Endothelial cell of umbilical vein (primary cell): ENCODE data around the gene PEX3.

Experiments
- CTCF ChIP-seq, 2 donors: IDR thresholded peaks; 1 replicate in 1 of 2; 2 replicates in 1 of 2; pipeline ENCODE4 v1.5.1; 2011; ENCODE audit warnings: low read length in 2 of 2, mild to moderate bottlenecking in 2 of 2, moderate library complexity in 2 of 2, control low read depth in 1 of 2, inconsistent platforms in 1 of 2, low read depth in 1 of 2; ENCODE audit not compliant: insufficient read depth in 1 of 2; ENCODE audit errors: extremely low read depth in 1 of 2
- EZH2 ChIP-seq: IDR thresholded peaks from 2 replicates; pipeline ENCODE4 v1.6.1; 2012; ENCODE audit warnings: borderline replicate concordance, low read depth, mild to moderate bottlenecking, moderate library complexity, low read length, inconsistent platforms; ENCODE audit not compliant: severe bottlenecking
- JUN ChIP-seq: IDR thresholded peaks from 2 replicates; pipeline ENCODE4 v1.6.1; 2011; ENCODE audit warnings: borderline replicate concordance, low read depth; ENCODE audit not compliant: insufficient read length, insufficient read depth
- MAX ChIP-seq: IDR thresholded peaks from 2 replicates; pipeline ENCODE4 v1.6.1; 2011; ENCODE audit not compliant: insufficient read depth, insufficient read length
- MYC ChIP-seq: IDR thresholded peaks from one replicate; pipeline ENCODE4 v1.6.1; 2011; ENCODE audit warnings: mild to moderate bottlenecking, low read depth, low read length
- POLR2A ChIP-seq: IDR thresholded peaks from 2 replicates; pipeline ENCODE4 v1.6.1; 2012; ENCODE audit warnings: low read depth, mild to moderate bottlenecking, control low read depth, low read length
- POLR2AphosphoS5 ChIP-seq: IDR thresholded peaks from 2 replicates; pipeline ENCODE4 v1.6.1; 2012; ENCODE audit warnings: low read depth, mild to moderate bottlenecking, control low read depth, low read length, moderate library complexity; ENCODE audit not compliant: insufficient read depth

DNA sequence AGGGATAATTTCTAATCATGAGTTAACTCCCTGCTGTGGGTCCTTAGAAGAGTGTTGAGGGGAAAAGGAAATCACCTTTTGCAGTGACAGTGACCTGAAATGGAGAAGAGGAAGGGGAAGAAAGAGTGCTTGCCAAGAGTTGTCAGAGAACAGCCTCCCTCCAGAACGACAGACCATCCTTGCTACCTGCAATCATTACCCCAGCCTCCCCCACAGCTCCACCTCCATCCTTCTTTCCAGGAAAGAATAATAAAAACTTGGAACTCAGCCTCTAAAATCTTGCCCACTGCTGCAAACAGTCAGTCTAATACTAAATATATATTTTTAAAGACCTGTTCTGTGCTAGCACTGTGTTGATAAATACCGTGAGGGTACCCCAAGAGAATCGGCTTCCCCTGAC is 89.6 kb downstream of the PEX3 start:
- no peak for TF ChIP-seq CTCF (IDR thresholded peaks at IDR 0.05; ENCODE audit: extremely low read depth in 1 of 2, insufficient read depth in 1 of 2, low read depth in 1 of 2, low read length in 2 of 2)
- no peak for TF ChIP-seq POLR2A
- TF ChIP-seq POLR2AphosphoS5, result no peak
- TF ChIP-seq MYC, result no peak
- no peak for TF ChIP-seq MAX
- TF ChIP-seq EZH2, result no peak
- no peak for TF ChIP-seq JUN
